Measurements from ENCODE around the gene UGT1A8. TPM values are rescaled to one million over a fixed set of nuclear protein-coding genes. Genes with fewer than 3 reads are reported as not detected.
A peak's percentile ranks its signal among the peaks of the same experiment; 100 is the strongest.

Gene UGT1A8
- polyA plus RNA-seq, 2 of the 4 experiments (the other 2 are of a cell fraction): 0.22 TPM; not detected in 1

DNA sequence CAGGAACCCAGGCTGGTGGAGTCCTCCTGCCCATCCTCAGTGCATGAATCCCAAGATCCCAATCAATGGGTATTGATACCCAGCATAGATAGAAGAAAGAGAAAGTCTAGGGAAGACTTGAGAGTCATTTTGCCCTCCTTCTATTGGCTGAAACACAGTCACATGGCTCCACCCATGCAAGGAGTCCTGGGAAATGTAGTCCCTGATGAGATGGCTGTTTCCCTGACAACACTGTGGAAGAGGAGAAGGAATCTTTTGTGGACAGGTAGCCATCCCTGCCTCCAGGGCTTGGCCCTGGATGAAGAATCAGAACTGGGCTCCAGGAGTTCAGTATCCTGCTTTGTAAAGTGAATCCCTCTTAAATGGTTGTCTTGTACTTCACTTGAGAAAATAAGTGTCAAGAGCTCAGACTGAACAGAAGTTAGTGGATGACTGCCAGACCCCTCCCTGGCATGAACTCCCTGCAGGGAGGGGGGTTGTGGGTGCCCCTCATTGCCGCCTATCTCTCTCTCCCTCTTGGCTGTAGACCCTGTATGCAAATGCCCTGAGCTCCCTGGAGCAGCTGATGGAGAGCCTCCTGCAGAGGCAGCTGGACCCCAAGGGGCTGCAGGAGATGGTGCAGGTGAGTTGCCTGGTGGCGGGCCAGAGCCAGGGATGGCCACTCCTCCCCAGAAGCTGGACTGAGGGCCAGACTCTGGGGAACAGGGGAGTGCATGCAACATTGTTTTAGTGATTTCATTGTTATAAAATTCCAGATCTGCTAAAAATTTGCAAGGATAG, 196.8 kb downstream of the UGT1A8 start:
- FAIRE-seq: no peak
- peak; percentile 44 to 52 for DNase-seq (ENCODE audit: low read depth in 1 of 2, low spot score in 1 of 2)
- POLR2A ChIA-PET: no interaction called here
- no peak for TF ChIP-seq CBX8 (IDR thresholded peaks at IDR 0.05)
- TF ChIP-seq, protein P1, sequence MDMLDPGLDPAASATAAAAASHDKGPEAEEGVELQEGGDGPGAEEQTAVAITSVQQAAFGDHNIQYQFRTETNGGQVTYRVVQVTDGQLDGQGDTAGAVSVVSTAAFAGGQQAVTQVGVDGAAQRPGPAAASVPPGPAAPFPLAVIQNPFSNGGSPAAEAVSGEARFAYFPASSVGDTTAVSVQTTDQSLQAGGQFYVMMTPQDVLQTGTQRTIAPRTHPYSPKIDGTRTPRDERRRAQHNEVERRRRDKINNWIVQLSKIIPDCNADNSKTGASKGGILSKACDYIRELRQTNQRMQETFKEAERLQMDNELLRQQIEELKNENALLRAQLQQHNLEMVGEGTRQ (IDR thresholded peaks at IDR 0.05): peak; percentile 72
- TF ChIP-seq MYC (IDR thresholded peaks at IDR 0.05; ENCODE audit: borderline replicate concordance, low read length): no peak
- CTCF ChIA-PET: interaction anchor here (0.7 to 1.0 kb wide), 3 partner anchors 18 to 371 kb away, joined by 3 to 4 read pairs (median 3); no protein-coding TSS in a partner anchor
- ATAC-seq: peak; percentile 43 to 78; a peak in 4 of 6 replicates
- H3K4me1 ChIP-seq: peaks cover 19% of the 10 kb centered on the region
- no peaks in the 10 kb centered on the region for H3K9me3 ChIP-seq
- WGBS (ENCODE audit: missing lambda C conversion rate): 100% methylated on average over 2 of the region's 2 CpGs
- H3K4me3 ChIP-seq: no peak overlapping the region
- no peak overlapping the region for H3K4me2 ChIP-seq
- H3K27ac ChIP-seq: peak overlapping the region in 1 of 2 experiments; percentile 31; a peak in 3 of 6 replicates

DNA sequence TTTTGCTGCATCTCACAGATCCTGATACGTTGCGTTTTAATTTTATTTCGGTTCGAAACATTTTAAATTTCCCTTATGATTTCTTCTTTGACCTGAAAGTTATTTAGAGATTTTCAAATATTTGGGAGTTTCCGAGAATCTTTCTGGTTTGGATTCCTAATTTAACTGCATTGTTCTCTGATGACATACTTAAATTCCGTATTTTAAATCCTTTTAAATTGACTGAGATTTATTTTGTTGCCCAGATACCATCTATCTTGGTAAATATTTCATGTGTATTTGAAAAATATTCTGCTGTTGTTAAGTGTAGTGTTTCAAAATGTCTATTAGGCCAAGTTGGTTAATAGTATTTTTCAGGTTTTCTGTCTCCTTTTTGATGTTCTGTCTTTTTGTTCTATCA, 198.4 kb downstream of the UGT1A8 start:
- ChIA-PET POLR2A (no interaction called here), CTCF (no interaction called here)
- Histone ChIP-seq H3K9me3 (no peaks in the 10 kb centered on the region), H3K27ac (no peak overlapping the region), H3K4me3 (no peak overlapping the region), H3K4me1 (peaks cover 24% of the 10 kb centered on the region), H3K4me2 (no peak overlapping the region)
- TF ChIP-seq GATA3 (IDR thresholded peaks at IDR 0.05; ENCODE audit: borderline replicate concordance) (no peak), RNF2 (IDR thresholded peaks at IDR 0.05; ENCODE audit: borderline replicate concordance, low read depth) (no peak), EHF (CRISPR knock-in tag; IDR thresholded peaks at IDR 0.05) (no peak), BHLHE40 (IDR thresholded peaks at IDR 0.05; ENCODE audit: low read depth, low read length) (no peak), NPAS2 (CRISPR knock-in tag; IDR thresholded peaks at IDR 0.05; ENCODE audit: borderline replicate concordance) (no peak), JUNB (IDR thresholded peaks at IDR 0.05) (no peak), ZC3H11A (IDR thresholded peaks at IDR 0.05) (no peak), RARB (CRISPR knock-in tag; IDR thresholded peaks at IDR 0.05) (no peak), KDM1A (IDR thresholded peaks at IDR 0.05; ENCODE audit: low read depth) (no peak), CEBPB (IDR thresholded peaks at IDR 0.05) (no peak), HOXA7 (CRISPR knock-in tag; IDR thresholded peaks at IDR 0.05) (no peak), EP300 (IDR thresholded peaks at IDR 0.05) (no peak), ESRRA (IDR thresholded peaks at IDR 0.05; ENCODE audit: borderline replicate concordance, low read length) (no peak), RAD21 (conservative IDR thresholded peaks at IDR 0.05 in 1 of 2, IDR thresholded peaks at IDR 0.05 in 1 of 2) (no peak), MAZ (IDR thresholded peaks at IDR 0.05; ENCODE audit: borderline replicate concordance, low read depth, low read length) (no peak), POLR2AphosphoS2 (conservative IDR thresholded peaks at IDR 0.05; ENCODE audit: low read length) (no peak), TFCP2L1 (CRISPR knock-in tag; IDR thresholded peaks at IDR 0.05) (no peak)
- TF ChIP-seq, protein P2, sequence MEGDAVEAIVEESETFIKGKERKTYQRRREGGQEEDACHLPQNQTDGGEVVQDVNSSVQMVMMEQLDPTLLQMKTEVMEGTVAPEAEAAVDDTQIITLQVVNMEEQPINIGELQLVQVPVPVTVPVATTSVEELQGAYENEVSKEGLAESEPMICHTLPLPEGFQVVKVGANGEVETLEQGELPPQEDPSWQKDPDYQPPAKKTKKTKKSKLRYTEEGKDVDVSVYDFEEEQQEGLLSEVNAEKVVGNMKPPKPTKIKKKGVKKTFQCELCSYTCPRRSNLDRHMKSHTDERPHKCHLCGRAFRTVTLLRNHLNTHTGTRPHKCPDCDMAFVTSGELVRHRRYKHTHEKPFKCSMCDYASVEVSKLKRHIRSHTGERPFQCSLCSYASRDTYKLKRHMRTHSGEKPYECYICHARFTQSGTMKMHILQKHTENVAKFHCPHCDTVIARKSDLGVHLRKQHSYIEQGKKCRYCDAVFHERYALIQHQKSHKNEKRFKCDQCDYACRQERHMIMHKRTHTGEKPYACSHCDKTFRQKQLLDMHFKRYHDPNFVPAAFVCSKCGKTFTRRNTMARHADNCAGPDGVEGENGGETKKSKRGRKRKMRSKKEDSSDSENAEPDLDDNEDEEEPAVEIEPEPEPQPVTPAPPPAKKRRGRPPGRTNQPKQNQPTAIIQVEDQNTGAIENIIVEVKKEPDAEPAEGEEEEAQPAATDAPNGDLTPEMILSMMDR (IDR thresholded peaks at IDR 0.05): no peak
- TF ChIP-seq, protein P3, sequence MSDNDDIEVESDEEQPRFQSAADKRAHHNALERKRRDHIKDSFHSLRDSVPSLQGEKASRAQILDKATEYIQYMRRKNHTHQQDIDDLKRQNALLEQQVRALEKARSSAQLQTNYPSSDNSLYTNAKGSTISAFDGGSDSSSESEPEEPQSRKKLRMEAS (IDR thresholded peaks at IDR 0.05): no peak
- TF ChIP-seq, protein P4, sequence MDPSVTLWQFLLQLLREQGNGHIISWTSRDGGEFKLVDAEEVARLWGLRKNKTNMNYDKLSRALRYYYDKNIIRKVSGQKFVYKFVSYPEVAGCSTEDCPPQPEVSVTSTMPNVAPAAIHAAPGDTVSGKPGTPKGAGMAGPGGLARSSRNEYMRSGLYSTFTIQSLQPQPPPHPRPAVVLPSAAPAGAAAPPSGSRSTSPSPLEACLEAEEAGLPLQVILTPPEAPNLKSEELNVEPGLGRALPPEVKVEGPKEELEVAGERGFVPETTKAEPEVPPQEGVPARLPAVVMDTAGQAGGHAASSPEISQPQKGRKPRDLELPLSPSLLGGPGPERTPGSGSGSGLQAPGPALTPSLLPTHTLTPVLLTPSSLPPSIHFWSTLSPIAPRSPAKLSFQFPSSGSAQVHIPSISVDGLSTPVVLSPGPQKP (IDR thresholded peaks at IDR 0.05; ENCODE audit: low read depth, low read length): no peak
- no peak for ATAC-seq
- FAIRE-seq: no peak
- no peak for DNase-seq (ENCODE audit: low read depth in 1 of 2, low spot score in 1 of 2)
- 84% methylated on average over 6 of the region's 6 CpGs for WGBS (ENCODE audit: missing lambda C conversion rate)

All from A549 (cell line).